GM21360 (cell line): ENCODE measurements around the gene STIMATE.
A peak's percentile ranks its signal among the peaks of the same experiment; 100 is the strongest.

Experiments
- ATAC-seq: cut with Tn5 transposase; IDR thresholded peaks from one replicate; pipeline ENCODE4 v1.9.1; 2021; ENCODE audit warnings: mild to moderate bottlenecking, moderate library complexity; ENCODE audit not compliant: unreplicated experiment

STIMATE gene

GRCh38 chr3:52897130-52898122 lies at the start of gene STIMATE:
Gene STIMATE, minus strand, starts transcription at chr3:52897548. Its CDS starts 98 bp downstream, at chr3:52897450.
- peak; percentile 87 for ATAC-seq

DNA sequence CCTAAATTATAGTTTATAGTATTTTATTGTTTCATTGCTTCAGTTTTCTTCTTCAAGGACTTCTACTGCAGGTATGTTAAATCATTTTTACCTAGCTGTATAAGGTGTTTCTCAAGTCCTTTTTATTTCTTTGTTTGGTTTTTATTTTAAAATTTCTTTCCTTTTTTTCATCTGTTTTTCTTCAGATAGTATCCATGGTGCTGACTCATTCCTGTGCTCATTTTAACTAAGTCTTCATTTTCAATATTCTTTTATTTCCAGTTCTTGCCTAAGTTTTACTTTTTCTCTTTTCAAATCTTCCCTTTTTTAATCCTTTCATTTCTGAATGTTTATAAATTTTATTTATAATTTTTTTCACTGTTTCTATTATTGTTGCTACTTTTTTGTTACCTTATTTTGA lies 42.3 kb upstream of the STIMATE start:
- no peak for ATAC-seq

DNA sequence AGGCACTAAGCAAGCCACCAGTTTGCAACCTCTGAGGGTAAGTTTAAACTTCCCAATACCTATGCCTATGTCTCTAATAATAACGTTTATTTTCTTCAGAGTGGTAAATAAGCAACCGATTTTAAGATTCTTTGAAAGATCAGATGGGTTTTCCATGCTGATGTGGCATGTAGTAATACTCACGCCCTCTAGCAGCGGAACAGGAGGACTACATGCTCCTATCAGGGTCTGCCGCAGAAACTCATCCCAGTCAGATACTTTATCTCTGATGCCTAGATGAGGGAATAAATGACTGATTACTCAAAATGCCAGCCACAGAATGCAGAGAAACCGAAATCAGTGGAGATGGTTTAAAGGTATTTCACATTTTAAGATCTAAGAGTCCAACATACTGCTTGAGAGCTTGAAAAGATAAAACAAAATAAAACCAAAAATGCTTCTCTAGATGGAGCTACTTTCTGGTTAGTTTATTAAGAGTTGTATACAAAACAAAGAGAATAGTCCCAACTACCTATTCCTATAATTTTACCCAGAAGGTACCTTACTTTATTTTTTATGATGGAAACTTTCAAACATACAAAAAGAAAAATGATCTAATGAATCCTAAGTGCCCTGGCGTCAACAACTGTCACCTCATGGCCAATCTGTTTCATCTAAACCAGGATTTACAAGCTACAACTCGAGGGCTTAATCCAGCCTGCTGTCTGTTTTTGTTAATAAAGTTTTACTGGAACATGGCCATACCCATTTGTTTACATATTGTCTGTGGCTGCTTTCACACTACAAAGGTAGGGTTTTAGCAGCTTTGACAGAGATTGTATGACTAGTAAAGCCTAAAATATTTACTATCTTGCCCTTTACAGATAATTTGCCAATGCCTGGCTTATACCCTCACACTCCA lies 37.5 kb upstream of the STIMATE start:
- ATAC-seq = no peak

- no peak for ATAC-seq
Measured at GRCh38 chr3:52931889-52932288, 34.5 kb upstream of the STIMATE start.

DNA sequence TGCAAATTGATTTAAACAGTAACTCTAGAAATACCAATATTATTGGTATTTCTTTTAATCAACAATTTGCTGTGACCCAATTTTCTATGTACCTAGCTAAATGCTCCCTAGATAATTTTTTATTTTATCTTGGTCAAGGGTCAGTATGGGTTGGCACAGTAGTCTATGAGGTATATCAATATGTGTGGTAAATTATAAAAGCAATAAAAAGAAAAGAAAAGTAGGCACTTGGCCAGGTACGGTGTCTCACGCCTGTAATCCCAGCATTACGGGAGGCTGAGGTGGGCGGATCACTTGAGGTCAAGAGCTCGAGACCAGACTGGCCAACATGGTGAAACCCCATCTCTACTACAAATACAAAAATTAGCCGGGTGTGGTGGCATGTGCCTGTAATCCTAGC lies 34.0 kb upstream of the STIMATE start:
- no peak for ATAC-seq

DNA sequence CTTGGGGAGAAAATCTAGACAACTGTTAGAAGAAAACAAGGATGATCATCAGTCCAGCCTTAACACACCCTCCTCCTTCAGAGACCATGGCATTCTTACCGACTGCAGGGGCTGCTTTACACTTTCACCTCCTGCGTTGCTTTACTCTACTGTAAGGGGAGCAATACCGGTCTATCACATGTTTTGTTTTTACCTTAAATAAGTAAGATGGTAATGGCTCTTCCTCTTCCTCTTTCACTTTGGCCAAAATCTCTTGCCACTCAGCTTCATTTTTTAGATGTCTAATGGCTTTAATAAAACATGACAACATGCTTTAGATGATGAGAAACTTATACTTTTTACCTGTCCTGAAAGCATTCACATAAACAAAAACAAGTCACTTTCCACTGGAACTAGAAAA lies 33.4 kb upstream of the STIMATE start:
- ATAC-seq = no peak

DNA sequence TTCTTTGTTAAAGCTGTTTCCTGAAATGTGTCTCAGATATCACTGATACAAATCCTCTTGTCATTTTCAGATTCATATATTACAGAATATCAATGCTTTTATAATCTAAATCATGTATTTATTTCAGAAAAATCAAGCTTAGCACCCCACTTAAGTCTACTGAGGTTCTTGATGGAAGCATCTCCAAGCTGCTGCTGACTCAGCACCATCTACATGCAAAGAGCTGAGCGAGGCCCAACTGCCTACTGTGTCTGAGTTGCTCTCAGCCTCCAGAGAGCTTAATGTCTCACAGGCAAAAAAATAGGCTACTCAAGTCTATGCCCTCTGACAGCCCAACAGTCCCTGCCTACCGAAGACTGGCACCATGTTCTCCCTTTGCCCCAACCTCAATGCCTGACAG lies 29.2 kb upstream of the STIMATE start:
- no peak for ATAC-seq

DNA sequence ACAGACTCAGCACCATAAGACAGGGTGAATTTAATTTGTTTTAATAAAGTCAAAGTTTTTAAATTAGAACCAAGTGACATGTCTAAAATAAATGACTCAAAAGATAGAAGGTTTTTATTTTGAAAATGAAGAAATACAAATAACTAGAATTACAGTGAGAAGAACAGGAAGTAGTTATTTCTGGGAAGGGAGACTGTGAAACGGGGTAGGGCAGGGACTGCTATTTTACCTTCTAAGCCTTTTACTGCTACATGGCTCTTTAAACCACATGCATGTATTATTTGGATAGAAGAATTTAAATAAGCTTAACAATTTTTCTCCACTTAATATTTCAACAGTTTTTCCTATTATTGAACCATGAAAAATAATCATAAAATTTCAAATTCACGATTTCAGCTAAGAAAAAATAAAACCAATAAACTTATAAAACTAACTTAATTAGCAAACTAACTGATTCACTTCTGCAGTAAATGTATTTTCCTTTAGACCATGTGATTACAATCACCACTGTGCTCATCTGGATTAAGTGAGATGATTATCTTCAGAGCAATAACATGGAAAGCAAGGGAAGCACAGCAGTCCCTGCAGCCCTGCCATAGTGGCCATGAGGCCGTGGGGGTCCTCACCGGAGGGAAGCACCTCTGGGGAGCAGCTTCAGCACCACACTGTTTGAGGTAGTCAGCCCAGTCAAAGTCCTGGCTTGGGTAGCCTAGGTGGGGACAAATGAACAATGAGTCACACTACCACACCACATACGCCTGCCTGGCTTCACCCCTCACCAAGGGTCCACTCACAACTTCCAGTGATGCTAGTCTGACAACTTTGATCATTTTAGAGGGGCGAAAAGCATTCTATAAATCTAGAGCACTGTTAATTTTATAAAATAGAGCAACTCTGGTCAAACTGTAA lies 28.3 kb upstream of the STIMATE start:
- no peak for ATAC-seq

- ATAC-seq = no peak
Measured at GRCh38 chr3:52923963-52924362, 26.6 kb upstream of the STIMATE start.

DNA sequence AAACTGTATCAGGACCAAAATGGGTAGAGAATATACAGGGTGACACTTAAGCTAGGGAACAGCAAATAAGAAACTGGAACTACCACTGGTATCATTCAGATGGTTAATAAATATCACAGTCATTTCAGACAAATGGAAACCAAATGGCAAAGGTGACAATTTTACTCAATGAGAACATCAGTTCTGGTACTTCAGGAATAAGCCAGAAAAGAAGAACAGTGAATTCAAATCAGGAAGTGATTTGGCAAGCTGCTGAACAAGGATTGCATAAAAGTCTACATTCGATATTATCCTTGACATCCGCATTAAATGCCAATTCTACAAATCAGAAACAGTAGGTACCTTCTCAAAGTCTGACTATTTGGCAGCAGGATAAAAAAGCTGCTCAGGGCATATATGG lies 23.5 kb upstream of the STIMATE start:
- no peak for ATAC-seq

GRCh38 chr3:52917044-52917443 lies 19.7 kb upstream of the STIMATE start:
- ATAC-seq = no peak

GRCh38 chr3:52915294-52915693 lies 17.9 kb upstream of the STIMATE start:
- ATAC-seq = no peak

DNA sequence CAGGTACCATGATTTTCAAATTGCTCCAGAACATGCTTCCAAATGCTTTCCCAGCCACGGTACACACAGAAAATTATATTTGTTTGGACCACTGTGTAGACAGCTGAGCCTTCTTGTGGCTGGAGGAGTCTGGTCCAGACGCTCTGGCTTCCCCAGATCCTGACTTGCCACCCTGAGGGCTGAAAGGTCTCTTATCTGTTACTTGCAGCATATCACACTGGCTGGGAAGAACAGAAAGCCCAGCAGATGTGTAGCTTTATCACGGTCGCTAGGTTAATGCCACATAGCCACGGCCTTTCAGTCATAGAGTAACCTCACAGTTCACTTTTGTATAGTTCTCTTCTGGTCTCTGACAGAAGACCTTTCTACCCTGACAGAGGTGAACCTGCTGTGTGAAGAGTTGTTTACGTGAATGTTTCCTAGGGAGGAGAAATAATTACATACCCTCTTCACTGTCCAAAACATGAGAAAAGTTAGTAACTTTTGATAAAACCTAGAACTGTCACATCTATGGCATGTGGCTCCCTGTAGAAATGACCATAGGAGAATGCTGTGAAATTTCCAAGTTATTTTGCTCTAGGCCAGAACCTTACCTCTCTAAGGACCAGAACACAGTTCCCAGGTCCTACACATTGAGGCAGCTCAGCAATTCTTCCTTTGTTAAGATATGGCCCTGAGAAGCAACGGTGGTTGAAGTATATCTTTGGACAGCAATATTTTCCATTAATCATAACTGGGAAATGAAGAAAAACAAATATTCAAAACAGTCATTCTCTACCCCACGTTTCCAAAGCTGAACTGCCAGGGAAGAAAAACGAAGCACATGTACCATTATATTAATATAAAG lies 15.8 kb upstream of the STIMATE start:
- ATAC-seq = no peak

DNA sequence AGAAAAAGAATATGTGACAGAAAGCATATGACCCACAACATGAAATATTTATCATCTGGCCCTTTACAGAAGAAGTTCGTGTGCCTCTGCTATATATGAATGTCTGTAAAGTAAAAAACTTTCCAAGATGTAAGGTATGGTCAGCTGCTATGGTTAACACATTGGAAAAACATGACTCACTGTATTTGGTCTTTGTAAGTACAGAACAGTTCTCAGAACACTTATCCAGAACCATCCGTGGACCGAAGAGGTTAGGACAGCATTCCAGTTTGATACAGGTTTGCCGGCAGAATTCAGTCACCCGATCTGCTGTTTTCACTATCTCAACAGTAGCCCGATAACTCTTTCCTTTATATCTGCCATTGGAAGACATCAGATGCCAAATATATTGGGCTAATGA lies 13.5 kb upstream of the STIMATE start:
- no peak for ATAC-seq

DNA sequence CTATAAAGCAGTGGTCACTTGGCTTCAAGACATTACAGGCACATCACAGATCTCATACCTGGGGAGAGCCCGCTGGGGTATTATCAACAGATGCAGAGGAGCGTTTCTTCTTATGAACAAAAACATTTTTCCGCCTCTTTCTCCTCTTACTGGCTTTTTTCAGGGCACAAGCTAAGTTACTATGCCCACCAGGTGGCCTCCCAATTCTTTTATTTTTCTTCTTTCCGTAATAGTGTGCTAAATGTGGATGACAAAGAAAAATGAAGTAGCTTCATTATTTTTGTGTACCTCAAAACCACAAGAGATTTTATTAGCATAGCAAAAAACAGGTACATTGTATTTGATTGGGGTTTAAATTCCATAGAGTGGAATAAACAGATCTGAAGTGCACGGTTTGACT lies 10.1 kb upstream of the STIMATE start:
- ATAC-seq = no peak

- ATAC-seq = no peak
Measured at GRCh38 chr3:52904552-52904951, 7.2 kb upstream of the STIMATE start.

DNA sequence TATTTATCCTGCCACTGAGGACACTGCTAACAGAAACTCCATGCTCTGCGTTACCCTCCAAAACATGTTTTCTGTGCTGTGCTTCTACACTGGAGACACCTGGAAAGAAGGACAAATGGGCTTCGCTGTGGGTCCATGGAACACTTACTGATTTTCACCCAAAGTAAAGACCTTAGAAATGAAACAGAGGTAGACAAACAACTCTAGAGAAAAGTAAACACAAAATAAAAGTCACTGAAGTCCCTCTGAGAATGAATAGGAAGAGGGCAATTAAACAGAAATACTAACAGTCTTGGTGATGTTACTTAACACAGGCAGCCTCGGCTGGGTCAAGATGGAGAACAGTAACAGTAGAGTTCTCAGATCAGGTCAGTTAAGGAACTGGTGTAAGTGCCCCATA lies 6.7 kb upstream of the STIMATE start:
- no peak for ATAC-seq

- ATAC-seq = no peak
Measured at GRCh38 chr3:52896613-52897012, 735 bp downstream of the STIMATE start.

DNA sequence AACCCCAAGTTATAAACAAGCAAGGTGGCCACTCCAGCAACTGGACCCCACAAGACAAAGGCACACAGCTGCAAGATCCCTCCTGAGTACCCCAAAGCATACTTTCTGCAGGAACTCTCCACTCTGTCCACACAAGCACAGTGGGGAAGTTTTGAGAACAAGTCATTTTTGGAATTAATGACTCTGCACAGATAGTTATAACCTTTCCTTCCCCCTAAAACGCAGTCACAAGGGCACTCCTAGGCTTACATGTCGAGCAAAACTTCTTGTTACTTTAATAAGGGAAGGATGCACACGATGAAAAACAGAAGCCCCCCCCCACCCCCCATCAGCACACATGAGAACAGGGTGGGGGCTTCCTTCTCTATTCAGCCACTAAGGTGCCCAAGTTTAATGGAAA lies 1.2 kb downstream of the STIMATE start:
- ATAC-seq = no peak

DNA sequence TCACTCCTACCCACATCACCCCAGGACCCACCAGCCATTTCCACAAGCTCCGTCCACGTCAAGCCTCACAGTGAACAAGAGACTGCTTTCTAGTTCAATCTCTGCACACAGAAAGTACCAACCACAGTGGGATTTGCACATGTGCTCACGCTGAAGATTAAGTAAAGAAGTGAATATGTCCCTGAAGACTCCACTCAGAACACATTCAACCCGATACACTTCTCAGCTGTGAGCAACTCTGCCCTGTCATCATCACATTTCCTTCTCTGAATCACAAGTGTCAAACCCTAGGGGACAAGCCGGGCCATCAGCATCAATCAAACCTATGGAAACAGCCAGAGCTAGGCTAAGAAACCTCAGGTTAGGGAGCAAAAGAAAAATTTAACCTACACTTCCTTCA lies 1.9 kb downstream of the STIMATE start:
- no peak for ATAC-seq
